H1 (cell line): ENCODE measurements around the gene VPS26B. TPM values are rescaled to one million over a fixed set of nuclear protein-coding genes. Genes with fewer than 3 reads are reported as not detected.

ENCODE experiments used
- CTCF ChIA-PET: fragments of 300-600 bp; sonication (Branson Sonifier 250); formaldehyde crosslinking; loops from one replicate; lab custom pipeline; 2021; ENCODE audit not compliant: partially characterized antibody; lab: Charles Lee
- POLR2A ChIA-PET: fragments of 300-600 bp; sonication (Branson Sonifier 250); formaldehyde crosslinking; loops from one replicate; lab custom pipeline; 2021; ENCODE audit warnings: inconsistent platforms; ENCODE audit not compliant: partially characterized antibody; lab: Charles Lee
- DNase-seq, 2 experiments: peaks; one replicate each; pipeline versions ENCODE4 v3.0.0 to v3.0.0-alpha.2; 2010 to 2022; ENCODE audit warnings: low spot score in 2 of 2, low read depth in 1 of 2, mixed read lengths in 1 of 2
- FAIRE-seq: peaks from 2 replicates; lab custom pipeline; 2011; peaks lifted over from hg19 to GRCh38; lab: Jason Lieb, UNC
- H2AFZ ChIP-seq: 2 replicates; pipeline ENCODE4 v1.8.1; 2012; ENCODE audit warnings: low read length, inconsistent platforms
- H2AK5ac ChIP-seq: 2 replicates; pipeline ENCODE4 v1.6.1; 2013; ENCODE audit warnings: low read depth, low read length
- H2BK120ac ChIP-seq: replicated peaks from 2 replicates; pipeline ENCODE3; 2013; ENCODE audit warnings: low read depth, low read length, inconsistent platforms
- H2BK12ac ChIP-seq: 2 replicates; pipeline ENCODE4 v1.6.1; 2013; ENCODE audit warnings: low read depth, low read length
- H2BK15ac ChIP-seq: 2 replicates; pipeline ENCODE4 v1.6.1; 2013; ENCODE audit warnings: low read length
- H2BK20ac ChIP-seq: 2 replicates; pipeline ENCODE4 v1.6.1; 2013; ENCODE audit warnings: low read length
- H2BK5ac ChIP-seq: 2 replicates; pipeline ENCODE4 v1.6.1; 2013; ENCODE audit warnings: low read depth, low read length
- H3K14ac ChIP-seq: 2 replicates; pipeline ENCODE4 v1.6.1; 2013; ENCODE audit warnings: inconsistent platforms; ENCODE audit not compliant: insufficient read length
- H3K18ac ChIP-seq: 2 replicates; pipeline ENCODE4 v1.6.1; 2013; ENCODE audit warnings: low read length; ENCODE audit errors: extremely low read depth
- H3K23ac ChIP-seq: 2 replicates; pipeline ENCODE4 v1.6.1; 2013; ENCODE audit warnings: inconsistent platforms; ENCODE audit not compliant: insufficient read length
- H3K23me2 ChIP-seq: 2 replicates; pipeline ENCODE4 v1.6.1; 2013; ENCODE audit warnings: low read depth, low read length
- H3K27ac ChIP-seq: 2 replicates; pipeline ENCODE4 v1.6.1; 2011; ENCODE audit warnings: low read depth, low read length, inconsistent platforms
- H3K27me3 ChIP-seq, 4 experiments: replicated peaks in 1 of 4; 1 replicate in 1 of 4; 2 replicates in 3 of 4; pipeline versions ENCODE4 v1.6.1 to v1.8.1; 2011 to 2013; ENCODE audit warnings: low read length in 3 of 4, mild to moderate bottlenecking in 3 of 4, inconsistent platforms in 2 of 4, mixed read lengths in 2 of 4, moderate library complexity in 1 of 4; ENCODE audit not compliant: control insufficient read depth in 3 of 4, insufficient read depth in 3 of 4; ENCODE audit errors: extremely low read depth in 1 of 4
- H3K36me3 ChIP-seq, 4 experiments: 2 replicates each; pipeline versions ENCODE4 v1.6.1 to v1.8.1; 2011 to 2013; ENCODE audit warnings: mild to moderate bottlenecking in 4 of 4, low read length in 3 of 4, moderate library complexity in 2 of 4, control low read depth in 1 of 4, inconsistent platforms in 1 of 4; ENCODE audit not compliant: insufficient read depth in 4 of 4, control insufficient read depth in 2 of 4
- H3K4ac ChIP-seq: replicated peaks from 2 replicates; pipeline ENCODE3; 2013; ENCODE audit warnings: low read length, low read depth, mixed read lengths, inconsistent platforms; ENCODE audit not compliant: insufficient read length
- H3K4me1 ChIP-seq, 4 experiments: replicated peaks in 1 of 4; 1 replicate in 1 of 4; 2 replicates in 3 of 4; pipeline versions ENCODE4 v1.6.1 to v1.8.1; 2011 to 2013; ENCODE audit warnings: low read length in 3 of 4, inconsistent platforms in 2 of 4, mixed read lengths in 1 of 4; ENCODE audit not compliant: insufficient read depth in 4 of 4, control insufficient read depth in 3 of 4
- H3K4me2 ChIP-seq, 2 experiments: 2 replicates each; pipeline versions ENCODE4 v1.6.1 to v1.8.1; 2011 to 2013; ENCODE audit warnings: low read depth in 2 of 2, low read length in 2 of 2, control low read depth in 1 of 2, inconsistent platforms in 1 of 2, mild to moderate bottlenecking in 1 of 2; ENCODE audit not compliant: insufficient read depth in 1 of 2
- H3K4me3 ChIP-seq, 4 experiments: fragments of 200-600, 300-600 bp in 1 of 4; sonication (generic), shearing (Covaris generic), sonication (Bioruptor Twin) in 1 of 4; 2 replicates each; pipeline versions ENCODE4 v1.5.1 to v1.8.1; 2011 to 2016; ENCODE audit warnings: low read length in 4 of 4, low read depth in 3 of 4, control low read depth in 2 of 4, inconsistent platforms in 2 of 4, mild to moderate bottlenecking in 2 of 4, mixed read lengths in 1 of 4, moderate library complexity in 1 of 4; ENCODE audit not compliant: insufficient read depth in 2 of 4; ENCODE audit errors: extremely low read depth in 1 of 4
- H3K56ac ChIP-seq: replicated peaks from 2 replicates; pipeline ENCODE3; 2013; ENCODE audit warnings: low read depth, mild to moderate bottlenecking, mixed read lengths, low read length, inconsistent platforms; ENCODE audit not compliant: insufficient read length
- H3K79me1 ChIP-seq: 2 replicates; pipeline ENCODE4 v1.6.1; 2013; ENCODE audit warnings: low read depth, low read length, control low read depth
- H3K79me2 ChIP-seq, 2 experiments: 2 replicates each; pipeline versions ENCODE4 v1.6.1 to v1.8.1; 2012 to 2013; ENCODE audit warnings: low read length in 2 of 2, mild to moderate bottlenecking in 2 of 2, inconsistent platforms in 1 of 2; ENCODE audit not compliant: insufficient read depth in 2 of 2, control insufficient read depth in 1 of 2
- H3K9ac ChIP-seq, 4 experiments: replicated peaks in 1 of 4; 1 replicate in 1 of 4; 2 replicates in 3 of 4; pipeline versions ENCODE4 v1.6.1 to v1.8.1; 2011 to 2013; ENCODE audit warnings: low read depth in 3 of 4, low read length in 3 of 4, control low read depth in 2 of 4, mild to moderate bottlenecking in 2 of 4, moderate library complexity in 2 of 4, inconsistent platforms in 1 of 4; ENCODE audit errors: extremely low read depth in 1 of 4
- H3K9me3 ChIP-seq, 2 experiments: 2 replicates each; pipeline versions ENCODE4 v1.6.1 to v1.8.1; 2012 to 2013; ENCODE audit warnings: mild to moderate bottlenecking in 2 of 2, moderate library complexity in 2 of 2, control low read depth in 1 of 2, inconsistent platforms in 1 of 2, low read depth in 1 of 2, low read length in 1 of 2, mixed read lengths in 1 of 2; ENCODE audit not compliant: insufficient read depth in 2 of 2
- H4K20me1 ChIP-seq, 2 experiments: replicated peaks in 1 of 2; 2 replicates each; pipeline versions ENCODE3 to v1.8.1; 2011 to 2013; ENCODE audit warnings: inconsistent platforms in 2 of 2, low read length in 2 of 2, mild to moderate bottlenecking in 1 of 2; ENCODE audit not compliant: insufficient read depth in 2 of 2, control insufficient read depth in 1 of 2
- H4K5ac ChIP-seq: 2 replicates; pipeline ENCODE4 v1.6.1; 2013; ENCODE audit warnings: low read length, low read depth, mixed read lengths, inconsistent platforms; ENCODE audit not compliant: insufficient read length
- H4K8ac ChIP-seq: 2 replicates; pipeline ENCODE4 v1.8.0; 2013; ENCODE audit warnings: mild to moderate bottlenecking, moderate library complexity, low read length, inconsistent platforms; ENCODE audit not compliant: insufficient read depth; ENCODE audit errors: extremely low read depth
- H4K91ac ChIP-seq: replicated peaks from 2 replicates; pipeline ENCODE3; 2013; ENCODE audit warnings: low read length, mixed read lengths, inconsistent platforms; ENCODE audit not compliant: insufficient read length
- CBX5 ChIP-seq: fragments of 300-800, 300-1000 bp; sonication (generic); IDR thresholded peaks from 2 replicates; pipeline ENCODE4 v1.7.1; 2016; ENCODE audit warnings: antibody characterized with exemption, low read length, low read depth
- CEBPB ChIP-seq: IDR thresholded peaks from 2 replicates; pipeline ENCODE4 v1.6.1; 2012; ENCODE audit warnings: low read depth, low read length
- CHD1 ChIP-seq: IDR thresholded peaks from 2 replicates; pipeline ENCODE4 v1.6.1; 2012; ENCODE audit warnings: low read depth, low read length, improper control_type of control experiment
- EP300 ChIP-seq, 2 experiments: IDR thresholded peaks; 1 replicate in 1 of 2; 2 replicates in 1 of 2; pipeline ENCODE4 v1.6.1; 2011 to 2012; ENCODE audit warnings: low read depth in 2 of 2, low read length in 2 of 2, mild to moderate bottlenecking in 2 of 2, borderline replicate concordance in 1 of 2, inconsistent platforms in 1 of 2, moderate library complexity in 1 of 2
- FOSL1 ChIP-seq: IDR thresholded peaks from 2 replicates; pipeline ENCODE4 v1.6.1; 2011; ENCODE audit warnings: mild to moderate bottlenecking, low read depth, low read length, moderate library complexity; ENCODE audit not compliant: insufficient read depth
- GTF2F1 ChIP-seq: IDR thresholded peaks from 2 replicates; pipeline ENCODE4 v1.6.1; 2012; ENCODE audit warnings: low read depth, low read length, improper control_type of control experiment, borderline replicate concordance
- NANOG ChIP-seq: IDR thresholded peaks from 2 replicates; pipeline ENCODE4 v1.6.1; 2011; ENCODE audit warnings: low read length, low read depth, mild to moderate bottlenecking, inconsistent platforms; ENCODE audit not compliant: insufficient read depth, poor library complexity, severe bottlenecking
- POLR2A ChIP-seq, 2 experiments: IDR thresholded peaks; 1 replicate in 1 of 2; 2 replicates in 1 of 2; pipeline ENCODE4 v1.6.1; 2011; ENCODE audit warnings: low read depth in 2 of 2, low read length in 2 of 2, mild to moderate bottlenecking in 2 of 2; ENCODE audit errors: control extremely low read depth in 1 of 2
- POLR2AphosphoS5 ChIP-seq: IDR thresholded peaks from 2 replicates; pipeline ENCODE4 v1.6.1; 2011; ENCODE audit warnings: low read depth, low read length
- RFX5 ChIP-seq: IDR thresholded peaks from 2 replicates; pipeline ENCODE4 v1.6.1; 2011; ENCODE audit warnings: low read depth, low read length, improper control_type of control experiment, borderline replicate concordance
- SP4 ChIP-seq: IDR thresholded peaks from 2 replicates; pipeline ENCODE4 v1.6.1; 2012; ENCODE audit warnings: low read length, inconsistent platforms
- SRF ChIP-seq: IDR thresholded peaks from 2 replicates; pipeline ENCODE4 v1.6.1; 2011; ENCODE audit warnings: mild to moderate bottlenecking, low read depth, low read length, moderate library complexity
- TAF1 ChIP-seq: IDR thresholded peaks from 2 replicates; pipeline ENCODE4 v1.6.1; 2011; ENCODE audit warnings: mild to moderate bottlenecking, low read depth, low read length
- TAF7 ChIP-seq: optimal IDR thresholded peaks from 2 replicates; pipeline ENCODE3; 2011; ENCODE audit warnings: low read depth, mild to moderate bottlenecking, inconsistent platforms, low read length, moderate library complexity, borderline replicate concordance
- TCF12 ChIP-seq: IDR thresholded peaks from 2 replicates; pipeline ENCODE4 v1.6.1; 2011; ENCODE audit warnings: low read depth, mild to moderate bottlenecking, low read length
- WGBS, 2 experiments: shearing (Covaris generic) in 1 of 2; methylation state at CpG; one replicate each; pipeline versions ENCODE4 v1.1.6 to v1.1.7; 2013 to 2015; ENCODE audit warnings: low lambda C conversion rate in 2 of 2, mixed read lengths in 2 of 2, inconsistent platforms in 1 of 2, low coverage in 1 of 2, missing lambda C conversion rate in 1 of 2; ENCODE audit not compliant: insufficient replicate concordance in 2 of 2, insufficient coverage in 1 of 2, insufficient read length in 1 of 2; ENCODE audit errors: extremely low coverage in 1 of 2, missing lambda C conversion rate in 1 of 2; 5-methylcytosine and 5-hydroxymethylcytosine counted together
- polyA plus RNA-seq, 7 experiments: library from polyadenylated mRNA; depleted of rRNA in 3 of 7; stranded (reverse) in 5 of 7; unstranded in 2 of 7; fragments of >200 nt in 5 of 7; fragments of 200-250 nt in 2 of 7; gene quantifications; 1 replicate in 5 of 7; 2 replicates in 1 of 7; 4 replicates in 1 of 7; pipeline versions ENCODE4 v1.2.1 to v1.2.3, GENCODE V29; 2011 to 2013; ENCODE audit warnings: missing spikeins in 2 of 7, mixed read lengths in 2 of 7
- total RNA-seq: library from RNA; stranded (reverse); fragmentation: NEBNext Ultra II Directional; extraction: Animal tissue kit (Norgen Biotek cat#: 25700); gene quantifications from 2 replicates; pipeline ENCODE4 v1.2.1, GENCODE V29; 2021

Gene VPS26B
- total and polyA plus RNA-seq, 2 of the 8 experiments (the other 6 are each of a cell fraction or from before 2014, with no cell fraction given) = 18.3 to 27.0 TPM

GRCh38 chr11:134228625-134229024 lies 4.2 kb downstream of the VPS26B start:
- no peak overlapping the region for H2AFZ ChIP-seq
- H2BK12ac ChIP-seq = no peak overlapping the region
- H3K56ac ChIP-seq = no peak overlapping the region
- H3K23ac ChIP-seq = no peak overlapping the region
- H3K27me3 ChIP-seq = peaks cover 0 to 6% (median 0%) of the 10 kb centered on the region in 4 experiments; a peak in 1 of 7 replicates
- H3K4ac ChIP-seq = no peak overlapping the region
- H4K5ac ChIP-seq = no peak overlapping the region
- no peak overlapping the region for H2BK120ac ChIP-seq
- H3K9ac ChIP-seq = no peak overlapping the region
- H3K36me3 ChIP-seq = no peaks in the 10 kb centered on the region
- peaks cover 0 to 8% of the 10 kb centered on the region in 2 experiments for H4K20me1 ChIP-seq
- H3K4me2 ChIP-seq = no peak overlapping the region
- ChIA-PET POLR2A (no interaction called here), CTCF (interaction anchor here (0.6 to 1.4 kb wide), 3 partner anchors 10 to 21 kb away, joined by 3 to 9 read pairs (median 3); no protein-coding TSS in a partner anchor)
- H3K27ac ChIP-seq = no peak overlapping the region
- H3K79me1 ChIP-seq = no peaks in the 10 kb centered on the region; the same call in none of the 2 replicates
- 87% methylated on average over 6 of the region's 6 CpGs; no CpG with 5 or more reads in 1 of the 2 experiments for WGBS, 2 experiments
- FAIRE-seq (no peak), DNase-seq (no peak)
- no peak overlapping the region for H4K8ac ChIP-seq
- no peak overlapping the region for H3K18ac ChIP-seq
- no peaks in the 10 kb centered on the region for H3K9me3 ChIP-seq
- H4K91ac ChIP-seq = no peak overlapping the region
- no peak overlapping the region for H3K4me3 ChIP-seq
- no peak overlapping the region for H2BK15ac ChIP-seq
- H2AK5ac ChIP-seq = no peak overlapping the region
- H3K14ac ChIP-seq = no peak overlapping the region
- H3K4me1 ChIP-seq = peaks cover 0 to 5% (median 2%) of the 10 kb centered on the region in 4 experiments; a peak in 5 of 7 replicates
- peaks cover 15% of the 10 kb centered on the region for H3K23me2 ChIP-seq
- H2BK20ac ChIP-seq = no peak overlapping the region
- H2BK5ac ChIP-seq = no peak overlapping the region
- H3K79me2 ChIP-seq = peaks cover 0 to 9% of the 10 kb centered on the region in 2 experiments; a peak in 1 of 4 replicates
- TF ChIP-seq NANOG (no peak), CEBPB (no peak), RFX5 (no peak), FOSL1 (no peak), GTF2F1 (no peak), SRF (no peak), SP4 (no peak), EP300 (IDR thresholded peaks at IDR 0.05; ENCODE audit: borderline replicate concordance in 1 of 2, low read depth in 2 of 2, low read length in 2 of 2) (no peak), POLR2AphosphoS5 (no peak), CBX5 (no peak), TCF12 (no peak), TAF1 (no peak), POLR2A (IDR thresholded peaks at IDR 0.05; ENCODE audit: control extremely low read depth in 1 of 2, low read depth in 2 of 2, low read length in 2 of 2) (no peak), TAF7 (no peak), CHD1 (no peak)
